ENCODE measurements around the gene TBC1D22B.

DNA sequence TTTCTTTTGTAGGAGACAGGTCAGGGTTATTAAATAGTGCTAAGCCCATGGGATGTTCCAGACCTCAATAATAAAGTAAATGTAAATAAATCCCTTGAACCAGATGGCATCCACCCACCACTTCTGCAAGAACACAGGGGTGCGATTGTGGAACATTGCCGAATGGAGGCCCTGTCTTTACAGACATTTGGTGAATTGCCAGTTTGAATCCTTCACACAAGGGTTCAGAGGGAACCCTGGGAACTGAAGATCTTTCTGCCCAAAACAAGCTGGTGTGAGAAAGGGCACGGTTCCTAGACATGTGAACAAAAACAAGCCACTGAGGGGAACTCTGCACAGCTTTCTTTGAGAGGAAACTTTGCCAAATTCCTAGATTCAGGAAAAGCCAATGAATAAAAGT, 66.0 kb downstream of the TBC1D22B start:
- no peak for TF ChIP-seq CTCF (conservative IDR thresholded peaks at IDR 0.05; ENCODE audit: low read depth in 2 of 2)
- TF ChIP-seq, protein P1, sequence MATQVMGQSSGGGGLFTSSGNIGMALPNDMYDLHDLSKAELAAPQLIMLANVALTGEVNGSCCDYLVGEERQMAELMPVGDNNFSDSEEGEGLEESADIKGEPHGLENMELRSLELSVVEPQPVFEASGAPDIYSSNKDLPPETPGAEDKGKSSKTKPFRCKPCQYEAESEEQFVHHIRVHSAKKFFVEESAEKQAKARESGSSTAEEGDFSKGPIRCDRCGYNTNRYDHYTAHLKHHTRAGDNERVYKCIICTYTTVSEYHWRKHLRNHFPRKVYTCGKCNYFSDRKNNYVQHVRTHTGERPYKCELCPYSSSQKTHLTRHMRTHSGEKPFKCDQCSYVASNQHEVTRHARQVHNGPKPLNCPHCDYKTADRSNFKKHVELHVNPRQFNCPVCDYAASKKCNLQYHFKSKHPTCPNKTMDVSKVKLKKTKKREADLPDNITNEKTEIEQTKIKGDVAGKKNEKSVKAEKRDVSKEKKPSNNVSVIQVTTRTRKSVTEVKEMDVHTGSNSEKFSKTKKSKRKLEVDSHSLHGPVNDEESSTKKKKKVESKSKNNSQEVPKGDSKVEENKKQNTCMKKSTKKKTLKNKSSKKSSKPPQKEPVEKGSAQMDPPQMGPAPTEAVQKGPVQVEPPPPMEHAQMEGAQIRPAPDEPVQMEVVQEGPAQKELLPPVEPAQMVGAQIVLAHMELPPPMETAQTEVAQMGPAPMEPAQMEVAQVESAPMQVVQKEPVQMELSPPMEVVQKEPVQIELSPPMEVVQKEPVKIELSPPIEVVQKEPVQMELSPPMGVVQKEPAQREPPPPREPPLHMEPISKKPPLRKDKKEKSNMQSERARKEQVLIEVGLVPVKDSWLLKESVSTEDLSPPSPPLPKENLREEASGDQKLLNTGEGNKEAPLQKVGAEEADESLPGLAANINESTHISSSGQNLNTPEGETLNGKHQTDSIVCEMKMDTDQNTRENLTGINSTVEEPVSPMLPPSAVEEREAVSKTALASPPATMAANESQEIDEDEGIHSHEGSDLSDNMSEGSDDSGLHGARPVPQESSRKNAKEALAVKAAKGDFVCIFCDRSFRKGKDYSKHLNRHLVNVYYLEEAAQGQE (IDR thresholded peaks at IDR 0.05; ENCODE audit: unreplicated experiment), result no peak
- no peak for TF ChIP-seq EZH2 (IDR thresholded peaks at IDR 0.05; ENCODE audit: low read depth, unreplicated experiment)
- no peak for TF ChIP-seq POLR2AphosphoS5 (IDR thresholded peaks at IDR 0.05; ENCODE audit: low read depth)
- no peak for TF ChIP-seq CREB1 (CRISPR knock-in tag; IDR thresholded peaks at IDR 0.05; ENCODE audit: low read depth)
